ELF-1 (cell line): ENCODE measurements around the gene ZNF276.

Experiments
- DNase-seq: peaks from one replicate; pipeline ENCODE4 v3.0.0-alpha.2; 2016; ENCODE audit warnings: low read depth, low spot score

The ZNF276 gene

DNA sequence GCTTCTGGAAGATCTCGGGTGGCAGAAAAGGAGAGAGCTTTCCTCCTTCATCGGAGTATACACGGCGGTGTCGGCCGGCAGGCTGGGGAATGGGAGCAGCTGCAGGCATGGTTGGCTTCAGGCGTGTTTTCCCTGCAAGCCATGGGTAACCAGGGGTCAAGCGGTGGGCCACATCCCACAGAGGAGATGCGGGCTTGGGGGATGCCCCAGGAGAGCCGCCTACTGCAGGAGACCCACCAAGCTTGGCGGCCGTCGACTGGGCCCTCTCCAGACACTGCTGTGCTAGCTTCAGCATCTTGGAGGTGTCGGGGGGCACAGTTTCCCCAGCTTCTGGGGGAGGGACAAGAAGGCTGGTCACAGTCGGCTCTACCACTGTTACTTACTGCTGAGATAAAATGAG is 4.8 kb upstream of the ZNF276 start:
- DNase-seq = no peak

DNA sequence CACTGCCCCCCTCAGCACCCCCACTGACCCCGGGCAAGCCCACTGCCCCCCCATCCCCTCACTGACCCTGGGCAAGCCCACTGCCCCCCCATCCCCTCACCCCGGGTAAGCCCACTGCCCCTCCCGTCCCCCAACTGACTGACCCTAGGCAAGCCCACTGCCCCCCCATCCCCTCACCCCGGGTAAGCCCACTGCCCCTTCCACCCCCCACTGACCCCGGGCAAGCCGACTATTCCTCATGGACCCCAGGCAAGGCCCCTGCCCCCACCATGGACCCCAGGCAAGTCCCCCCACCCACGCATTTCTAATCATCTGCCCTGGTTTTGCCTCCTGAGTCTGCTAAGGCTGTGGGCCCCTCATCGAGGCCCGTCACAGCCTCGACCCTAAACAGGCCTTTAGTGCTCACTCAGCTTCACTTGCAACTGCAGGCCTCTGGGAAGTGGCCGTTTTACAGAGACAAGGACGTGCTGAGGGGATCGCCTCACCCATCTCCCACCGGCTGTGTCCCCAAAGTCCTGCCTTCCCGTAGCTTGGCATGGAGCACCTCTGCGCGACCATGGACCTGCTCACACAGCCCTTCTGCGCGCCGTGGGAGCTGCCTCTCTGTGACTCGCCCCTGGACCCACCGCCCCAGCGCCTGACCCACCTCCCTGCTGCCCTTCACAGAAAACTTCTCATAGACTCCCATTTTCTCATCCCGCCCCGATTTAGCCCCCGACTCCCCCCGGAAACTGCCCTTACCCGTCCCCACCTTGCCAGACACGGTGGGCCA is 4.2 kb upstream of the ZNF276 start:
- DNase-seq = no peak

GRCh38 chr16:89717688-89718505 is 3.4 kb upstream of the ZNF276 start:
- DNase-seq = no peak

DNA sequence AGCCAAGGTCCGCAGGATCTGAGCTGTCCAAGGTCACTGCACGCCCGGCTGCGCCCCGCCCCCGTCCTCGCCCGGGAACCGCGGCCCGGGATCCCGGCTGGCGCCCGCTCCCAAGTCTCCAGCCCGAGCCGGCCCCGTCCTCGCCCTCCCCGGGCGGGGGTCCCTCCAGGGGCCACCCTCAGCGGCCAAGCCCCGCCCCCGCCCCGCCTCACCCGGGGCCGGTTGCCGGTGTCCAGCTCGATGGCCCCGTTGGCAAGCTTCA is 855 bp upstream of the ZNF276 start:
- no peak for DNase-seq

- peak; percentile 53 for DNase-seq
These were observed 432 bp downstream of the ZNF276 start for GRCh38 chr16:89721546-89722391.

DNA sequence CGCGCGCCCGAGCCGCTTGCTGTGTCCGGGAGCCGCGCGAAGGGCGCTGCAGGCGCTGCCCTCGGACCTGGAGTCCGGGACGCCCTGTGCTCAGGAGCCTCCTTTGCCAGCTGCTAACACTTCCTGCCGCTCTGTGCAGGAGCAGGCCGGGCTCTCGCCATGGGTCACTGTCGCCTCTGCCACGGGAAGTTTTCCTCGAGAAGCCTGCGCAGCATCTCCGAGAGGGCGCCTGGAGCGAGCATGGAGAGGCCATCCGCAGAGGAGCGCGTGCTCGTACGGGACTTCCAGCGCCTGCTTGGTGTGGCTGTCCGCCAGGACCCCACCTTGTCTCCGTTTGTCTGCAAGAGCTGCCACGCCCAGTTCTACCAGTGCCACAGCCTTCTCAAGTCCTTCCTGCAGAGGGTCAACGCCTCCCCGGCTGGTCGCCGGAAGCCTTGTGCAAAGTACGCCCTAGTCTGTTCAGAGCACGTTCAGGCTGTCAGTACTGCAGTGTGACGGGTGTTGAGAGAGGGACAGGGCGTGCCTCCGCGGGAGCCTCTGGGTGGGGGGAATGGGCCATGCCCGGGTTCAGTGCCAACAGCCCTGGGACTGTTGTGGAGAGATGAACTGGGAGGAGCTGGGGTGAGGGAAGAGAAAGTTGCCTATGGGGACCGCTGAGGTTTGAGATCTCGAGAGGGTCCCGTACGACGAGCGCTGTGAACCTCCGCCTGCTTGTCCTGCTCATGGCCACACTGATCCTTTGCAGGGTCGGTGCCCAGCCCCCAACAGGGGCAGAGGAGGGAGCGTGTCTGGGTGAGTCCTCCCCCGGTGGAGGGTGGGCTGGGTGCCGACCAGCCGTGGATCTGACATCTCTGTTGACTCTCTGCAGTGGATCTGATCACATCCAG is 1.3 kb downstream of the ZNF276 start:
- peak; percentile 69 for DNase-seq

DNA sequence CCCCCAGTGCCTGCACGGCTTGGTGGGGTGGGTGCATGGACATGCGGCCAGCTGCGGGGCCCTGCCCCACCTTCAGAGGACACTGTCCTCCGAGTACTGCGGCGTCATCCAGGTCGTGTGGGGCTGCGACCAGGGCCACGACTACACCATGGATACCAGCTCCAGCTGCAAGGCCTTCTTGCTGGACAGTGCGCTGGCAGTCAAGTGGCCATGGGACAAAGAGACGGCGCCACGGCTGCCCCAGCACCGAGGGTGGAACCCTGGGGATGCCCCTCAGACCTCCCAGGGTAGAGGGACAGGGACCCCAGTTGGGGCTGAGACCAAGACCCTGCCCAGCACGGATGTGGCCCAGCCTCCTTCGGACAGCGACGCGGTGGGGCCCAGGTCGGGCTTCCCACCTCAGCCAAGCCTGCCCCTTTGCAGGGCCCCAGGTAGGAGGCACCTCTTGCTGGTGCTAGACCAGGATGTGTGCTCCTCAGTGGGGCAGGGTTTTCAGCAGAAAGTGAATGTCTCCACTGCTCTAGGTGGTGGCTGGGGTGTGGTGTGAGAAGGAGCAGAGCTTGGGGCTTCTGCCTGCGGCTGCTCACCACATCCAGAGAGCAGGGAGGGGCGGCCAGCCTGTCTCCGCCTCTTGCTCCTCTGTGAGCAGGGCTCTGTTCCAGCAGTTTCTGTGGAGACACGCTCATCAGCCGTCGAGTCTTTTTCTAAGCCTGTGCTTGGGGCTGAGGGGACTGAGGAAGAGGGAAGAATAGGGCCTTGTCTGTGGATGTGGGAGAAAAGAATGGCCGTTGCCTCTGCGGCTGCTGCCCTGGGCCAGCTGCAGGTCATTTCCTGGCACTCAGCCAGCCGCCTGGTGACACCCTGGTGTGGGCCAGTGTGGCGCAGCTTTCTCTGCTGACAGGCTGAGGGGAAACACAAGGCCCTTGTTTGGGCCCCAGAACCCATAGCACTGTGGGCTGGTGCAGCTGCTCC is 2.2 kb downstream of the ZNF276 start:
- no peak for DNase-seq

DNA sequence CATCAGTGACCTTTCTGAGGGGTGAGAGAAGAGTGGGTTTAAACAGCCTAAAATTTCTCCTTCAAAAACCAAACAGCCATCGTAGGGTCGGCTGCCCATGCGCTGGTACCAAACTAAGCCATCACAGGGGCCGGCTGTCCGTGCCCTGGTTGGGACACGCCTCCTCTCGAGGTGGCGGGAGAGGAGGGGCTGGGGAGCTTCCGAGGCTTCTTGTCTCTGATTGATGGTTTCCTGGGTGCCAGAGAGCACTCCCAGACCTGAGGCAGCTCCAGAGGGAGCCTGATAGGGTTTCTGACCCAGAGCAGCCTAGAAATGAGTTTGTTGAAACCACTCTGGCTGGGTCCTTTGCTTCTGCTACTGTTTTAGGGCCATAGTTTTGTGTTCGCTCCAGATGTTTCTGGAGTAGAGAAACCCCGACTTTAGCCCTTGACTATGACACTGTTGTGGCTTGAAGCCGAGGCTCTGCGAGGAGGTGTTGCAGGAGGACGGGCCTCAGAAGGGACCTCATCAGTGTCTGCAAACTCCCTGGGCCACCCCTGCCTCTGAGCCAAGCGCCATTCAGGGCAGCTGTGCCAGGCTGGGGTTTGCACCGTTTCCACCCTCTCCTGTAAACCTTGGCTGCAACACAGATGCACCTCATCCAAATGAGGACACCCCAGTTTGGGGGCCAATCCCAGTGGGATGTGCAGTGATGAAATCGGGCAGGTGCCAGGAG is 6.2 kb downstream of the ZNF276 start:
- no peak for DNase-seq

GRCh38 chr16:89729293-89729692 is 8.0 kb downstream of the ZNF276 start:
- no peak for DNase-seq

DNA sequence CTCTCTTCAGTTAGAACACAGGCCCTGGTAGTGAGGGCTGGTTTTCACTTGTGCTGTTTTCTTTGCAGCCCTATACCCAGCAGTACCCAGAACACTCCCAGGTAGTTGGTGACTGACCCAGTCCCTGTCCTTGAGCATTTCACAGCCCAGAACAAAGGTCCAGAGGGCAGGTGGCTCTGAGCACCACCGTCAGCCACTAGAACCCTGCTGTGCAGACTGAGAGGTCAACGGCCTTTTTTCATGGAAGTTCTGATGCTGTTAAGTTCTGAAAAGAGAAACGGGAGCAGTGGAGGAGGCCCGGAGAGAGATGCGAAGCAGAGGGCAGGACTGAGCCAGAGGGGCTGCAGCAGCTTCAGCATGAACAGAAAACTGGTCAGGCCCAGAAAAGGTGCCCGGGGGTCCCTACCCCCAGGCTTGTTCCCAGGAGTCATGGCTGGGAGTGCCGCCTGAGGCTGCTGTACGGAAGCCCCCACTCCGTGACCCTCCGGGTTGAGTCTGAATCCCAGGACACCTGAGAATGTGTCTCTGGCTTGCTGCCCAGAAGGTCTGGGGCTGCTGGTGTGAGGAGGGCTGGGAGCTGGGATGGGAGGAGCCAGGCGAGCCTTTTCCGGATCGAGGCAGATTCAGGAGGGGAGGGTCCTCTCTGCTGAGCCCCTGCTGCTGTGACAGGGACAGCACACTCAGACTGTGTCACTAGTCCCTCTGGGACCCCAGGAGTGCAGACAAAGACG is 8.7 kb downstream of the ZNF276 start:
- peak; percentile 57 for DNase-seq

DNA sequence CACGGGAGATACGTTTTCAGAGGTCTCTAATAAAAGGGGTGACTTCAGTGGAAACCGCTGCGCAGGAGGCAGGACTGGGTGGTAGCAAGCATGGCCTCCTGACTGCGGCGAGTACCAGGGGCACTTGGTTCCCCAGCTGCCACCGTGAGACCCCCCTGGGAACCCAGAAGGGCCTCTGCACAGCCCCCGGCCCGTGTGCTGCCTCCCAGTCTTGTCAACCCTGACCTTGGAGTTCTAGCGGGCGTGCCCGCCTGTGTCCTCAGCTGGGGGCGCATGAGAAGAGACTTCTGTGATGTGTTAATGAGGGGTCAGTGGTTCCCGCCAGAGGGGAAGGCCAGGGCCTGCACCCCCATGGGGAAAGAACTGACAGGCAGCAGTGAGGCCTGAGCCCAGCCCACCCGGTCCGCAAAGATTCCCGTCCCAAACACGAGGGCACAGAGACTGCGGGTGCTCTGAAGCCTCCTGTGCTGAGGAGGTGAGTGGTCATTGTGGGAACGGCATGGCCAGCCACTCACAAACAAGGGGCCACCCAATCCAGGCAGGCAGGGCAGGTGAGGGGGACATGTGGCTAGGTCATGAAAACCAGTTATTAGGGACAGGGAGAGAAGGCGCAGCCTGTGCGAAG is 9.4 kb downstream of the ZNF276 start:
- DNase-seq = no peak

DNA sequence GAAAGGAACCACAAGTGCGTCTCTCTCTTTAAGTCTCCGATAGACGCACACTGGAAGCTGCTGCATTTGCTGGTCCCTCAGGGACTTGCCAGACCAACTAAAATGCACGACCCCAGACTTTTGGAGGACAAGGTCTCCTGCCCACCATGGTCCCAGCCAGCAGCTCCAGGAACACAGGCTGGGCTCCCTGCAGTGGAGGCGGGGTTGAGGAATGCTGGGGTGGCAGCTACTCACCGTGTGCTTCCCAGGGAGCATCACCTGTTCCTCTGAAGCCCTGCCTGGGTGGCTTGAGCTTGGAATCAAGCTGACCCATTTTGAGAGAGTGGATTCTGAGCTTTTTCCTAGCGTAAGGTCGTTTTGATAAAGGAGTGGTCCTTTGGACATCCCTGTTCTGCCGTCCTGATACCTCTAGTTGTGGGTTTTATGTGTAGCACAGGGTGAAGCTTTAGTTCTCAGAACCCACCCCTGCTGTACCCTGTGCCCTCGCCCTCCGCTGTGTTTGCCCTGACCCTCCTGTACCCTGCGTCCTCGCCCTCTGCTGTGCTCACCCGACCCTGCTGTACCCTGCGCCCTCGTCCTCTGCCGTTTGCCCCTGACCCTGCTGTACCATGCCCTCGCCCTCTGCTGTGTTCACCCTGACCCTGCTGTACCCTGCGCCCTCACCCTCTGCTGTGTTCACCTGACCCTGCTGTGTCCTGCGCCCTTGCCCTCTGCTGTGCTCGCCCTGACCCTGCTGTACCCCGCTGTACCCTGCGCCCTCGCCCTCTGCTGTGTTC is 11.0 kb downstream of the ZNF276 start:
- DNase-seq = no peak

DNA sequence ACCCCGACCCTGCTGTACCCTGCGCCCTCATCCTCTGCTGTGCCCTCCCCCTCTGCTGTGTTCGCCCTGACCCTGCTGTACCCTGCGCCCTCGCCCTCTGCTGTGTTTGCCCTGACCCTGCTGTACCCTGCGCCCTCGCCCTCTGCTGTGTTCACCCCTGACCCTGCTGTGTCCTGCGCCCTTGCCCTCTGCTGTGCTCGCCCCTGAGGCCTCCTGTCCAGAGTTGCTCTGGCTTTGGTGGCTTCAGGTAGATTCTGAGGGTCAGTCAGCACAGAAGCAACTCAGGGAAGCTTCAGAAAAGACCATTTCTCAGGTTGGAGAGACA is 11.5 kb downstream of the ZNF276 start:
- DNase-seq = no peak

- DNase-seq = no peak
These were observed 12.0 kb downstream of the ZNF276 start for GRCh38 chr16:89733322-89733721.

- no peak for DNase-seq
These were observed 12.5 kb downstream of the ZNF276 start for GRCh38 chr16:89733792-89734191.

GRCh38 chr16:89736554-89736953 is 15.2 kb downstream of the ZNF276 start:
- DNase-seq = no peak

DNA sequence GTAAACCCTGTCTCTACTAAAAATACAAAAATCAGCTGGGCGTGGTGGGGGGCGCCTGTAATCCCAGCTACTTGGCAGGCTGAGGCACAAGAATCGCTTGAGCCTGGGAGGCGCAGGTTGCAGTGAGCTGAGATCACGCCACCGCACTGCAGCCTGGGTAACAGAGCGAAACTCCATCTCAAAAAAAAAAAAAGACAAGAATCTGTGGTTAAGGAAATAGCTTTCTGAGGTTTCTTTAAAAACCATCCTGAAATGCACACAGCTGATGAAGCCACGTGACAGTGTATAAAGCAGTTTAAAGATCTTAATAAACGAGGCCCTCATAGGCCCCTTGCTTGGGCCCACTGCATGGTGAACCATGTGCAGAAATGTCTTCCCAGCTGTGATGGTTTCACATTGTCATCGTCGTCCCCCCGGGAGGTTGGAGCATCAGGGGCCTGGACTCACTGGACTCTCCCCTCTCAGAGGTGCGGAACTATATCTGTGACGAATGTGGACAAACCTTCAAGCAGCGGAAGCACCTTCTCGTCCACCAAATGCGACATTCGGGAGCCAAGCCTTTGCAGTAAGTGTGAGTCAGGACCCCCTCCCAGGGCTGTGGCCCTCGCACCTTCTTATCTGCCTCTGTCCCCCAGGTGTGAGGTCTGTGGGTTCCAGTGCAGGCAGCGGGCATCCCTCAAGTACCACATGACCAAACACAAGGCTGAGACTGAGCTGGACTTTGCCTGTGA is 16.2 kb downstream of the ZNF276 start:
- no peak for DNase-seq
